ENCODE data around the gene SYNE3.

DNA sequence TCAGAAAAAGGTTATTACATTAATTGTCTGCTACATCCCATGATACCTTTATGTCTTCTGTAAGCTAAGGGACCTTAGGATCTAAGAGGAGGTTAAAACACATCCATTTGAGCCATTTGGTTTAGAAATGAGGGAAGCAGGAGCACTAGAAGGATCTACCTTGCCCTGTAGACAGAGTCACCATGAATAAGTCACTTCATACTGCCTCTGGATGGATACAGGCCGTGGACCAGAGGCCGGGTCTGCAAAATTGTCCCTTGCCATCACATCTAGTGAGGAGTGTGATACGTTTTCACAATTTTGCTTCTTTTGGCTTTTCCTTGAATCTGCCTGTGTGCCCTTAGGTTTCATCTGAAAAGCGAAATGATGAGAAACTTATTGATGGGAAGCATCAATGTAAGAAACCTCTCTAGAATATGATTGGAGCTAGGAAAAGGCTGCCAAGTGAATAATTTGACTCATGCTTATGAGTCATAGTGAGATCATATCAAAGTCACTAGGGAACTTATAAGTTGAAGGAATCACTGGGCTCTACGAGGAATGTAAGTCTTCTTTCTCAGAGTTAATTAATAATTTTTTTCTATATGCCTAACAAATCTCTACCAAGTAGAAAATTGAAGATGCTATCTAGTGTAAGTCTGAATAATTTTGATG lies 29.2 kb upstream of the SYNE3 start:
- TF ChIP-seq MEIS2 (IDR thresholded peaks at IDR 0.05; ENCODE audit: partially characterized antibody) (no peak), POLR2A (conservative IDR thresholded peaks at IDR 0.05) (no peak), ATF7 (IDR thresholded peaks at IDR 0.05) (0 out of 2 replicates have a peak, but pooled peaks have one; percentile 31), SLC30A9 (CRISPR knock-in tag; IDR thresholded peaks at IDR 0.05) (no peak), TBP (optimal IDR thresholded peaks at IDR 0.05; ENCODE audit: low read depth, low read length) (no peak), CBFA2T3 (IDR thresholded peaks at IDR 0.05) (no peak), JUND (IDR thresholded peaks at IDR 0.05; ENCODE audit: borderline replicate concordance, low read depth, low read length) (peak; percentile 96), JUND (tag; IDR thresholded peaks at IDR 0.05; ENCODE audit: borderline replicate concordance, low read depth, low read length) (peak; percentile 97), REST (IDR thresholded peaks at IDR 0.05; ENCODE audit: borderline replicate concordance) (no peak), REST (CRISPR knock-in tag; IDR thresholded peaks at IDR 0.05; ENCODE audit: low read depth) (no peak), IFI16 (CRISPR knock-in tag; IDR thresholded peaks at IDR 0.05) (no peak), ZNF280B (CRISPR knock-in tag; IDR thresholded peaks at IDR 0.05) (no peak)
- TF ChIP-seq, protein P1, sequence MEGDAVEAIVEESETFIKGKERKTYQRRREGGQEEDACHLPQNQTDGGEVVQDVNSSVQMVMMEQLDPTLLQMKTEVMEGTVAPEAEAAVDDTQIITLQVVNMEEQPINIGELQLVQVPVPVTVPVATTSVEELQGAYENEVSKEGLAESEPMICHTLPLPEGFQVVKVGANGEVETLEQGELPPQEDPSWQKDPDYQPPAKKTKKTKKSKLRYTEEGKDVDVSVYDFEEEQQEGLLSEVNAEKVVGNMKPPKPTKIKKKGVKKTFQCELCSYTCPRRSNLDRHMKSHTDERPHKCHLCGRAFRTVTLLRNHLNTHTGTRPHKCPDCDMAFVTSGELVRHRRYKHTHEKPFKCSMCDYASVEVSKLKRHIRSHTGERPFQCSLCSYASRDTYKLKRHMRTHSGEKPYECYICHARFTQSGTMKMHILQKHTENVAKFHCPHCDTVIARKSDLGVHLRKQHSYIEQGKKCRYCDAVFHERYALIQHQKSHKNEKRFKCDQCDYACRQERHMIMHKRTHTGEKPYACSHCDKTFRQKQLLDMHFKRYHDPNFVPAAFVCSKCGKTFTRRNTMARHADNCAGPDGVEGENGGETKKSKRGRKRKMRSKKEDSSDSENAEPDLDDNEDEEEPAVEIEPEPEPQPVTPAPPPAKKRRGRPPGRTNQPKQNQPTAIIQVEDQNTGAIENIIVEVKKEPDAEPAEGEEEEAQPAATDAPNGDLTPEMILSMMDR (IDR thresholded peaks at IDR 0.05 in 2 of 3, conservative IDR thresholded peaks at IDR 0.05 in 1 of 3; ENCODE audit: insufficient read depth in 2 of 3, low read depth in 1 of 3, low read length in 3 of 3), result no peak
- TF ChIP-seq, protein P2, sequence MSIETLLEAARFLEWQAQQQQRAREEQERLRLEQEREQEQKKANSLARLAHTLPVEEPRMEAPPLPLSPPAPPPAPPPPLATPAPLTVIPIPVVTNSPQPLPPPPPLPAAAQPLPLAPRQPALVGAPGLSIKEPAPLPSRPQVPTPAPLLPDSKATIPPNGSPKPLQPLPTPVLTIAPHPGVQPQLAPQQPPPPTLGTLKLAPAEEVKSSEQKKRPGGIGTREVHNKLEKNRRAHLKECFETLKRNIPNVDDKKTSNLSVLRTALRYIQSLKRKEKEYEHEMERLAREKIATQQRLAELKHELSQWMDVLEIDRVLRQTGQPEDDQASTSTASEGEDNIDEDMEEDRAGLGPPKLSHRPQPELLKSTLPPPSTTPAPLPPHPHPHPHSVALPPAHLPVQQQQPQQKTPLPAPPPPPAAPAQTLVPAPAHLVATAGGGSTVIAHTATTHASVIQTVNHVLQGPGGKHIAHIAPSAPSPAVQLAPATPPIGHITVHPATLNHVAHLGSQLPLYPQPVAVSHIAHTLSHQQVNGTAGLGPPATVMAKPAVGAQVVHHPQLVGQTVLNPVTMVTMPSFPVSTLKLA (conservative IDR thresholded peaks at IDR 0.05), result no peak
